Activated CD4-positive, CD25-positive, alpha-beta regulatory T cell treated with anti-CD3 and anti-CD28 coated beads, Interleukin-2, amount 50 U/mL, for 16 hours (primary cell): ENCODE measurements around the gene RANBP17.
"Not testable (repeated sequence)": the region's sequence is repeated elsewhere in the genome, so short reads cannot be mapped to it uniquely, and the experiment has no call there.

Source experiments
- DNase-seq: peaks from one replicate; pipeline ENCODE4 v3.0.0-alpha.2; 2020; ENCODE audit warnings: low read depth, low spot score

The RANBP17 gene

DNA sequence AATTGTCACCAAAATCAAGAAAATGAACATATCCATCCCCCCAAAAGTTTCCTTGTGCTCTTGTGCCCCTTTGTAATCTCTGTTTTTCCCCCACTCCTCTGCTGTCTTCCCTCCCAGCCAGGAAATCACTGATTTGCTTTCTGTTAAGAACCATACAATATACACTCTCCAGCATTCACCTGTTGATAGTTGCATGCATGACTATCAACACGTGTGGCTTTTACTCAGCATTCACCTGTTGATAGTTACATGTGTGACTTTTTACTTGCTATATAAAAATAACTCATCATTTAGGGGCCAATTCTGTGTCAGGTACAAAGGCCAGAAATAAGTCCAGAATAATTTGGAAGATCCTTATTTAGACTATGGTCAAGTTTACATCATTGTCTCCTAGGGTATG lies 6.0 kb downstream of the RANBP17 start:
- DNase-seq, result no peak

DNA sequence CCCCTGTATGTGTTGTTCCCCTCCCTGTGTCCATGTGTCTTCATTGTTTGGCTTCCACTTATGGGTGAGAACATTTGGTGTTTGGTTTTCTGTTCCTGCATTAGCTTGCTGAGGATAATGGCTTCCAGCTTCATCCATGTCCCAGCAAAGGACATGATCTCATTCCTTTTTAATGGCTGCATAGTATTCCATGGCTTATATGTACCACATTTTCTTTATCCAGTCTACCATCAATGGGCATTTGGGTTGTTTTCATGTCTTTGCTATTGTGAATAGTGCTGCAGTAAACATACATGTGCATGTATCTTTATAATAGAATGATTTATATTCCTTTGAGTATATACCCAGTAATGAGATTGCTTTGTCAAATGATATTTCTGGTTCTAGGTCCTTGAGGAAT lies 8.6 kb downstream of the RANBP17 start:
- not testable (repeated sequence) for DNase-seq

DNA sequence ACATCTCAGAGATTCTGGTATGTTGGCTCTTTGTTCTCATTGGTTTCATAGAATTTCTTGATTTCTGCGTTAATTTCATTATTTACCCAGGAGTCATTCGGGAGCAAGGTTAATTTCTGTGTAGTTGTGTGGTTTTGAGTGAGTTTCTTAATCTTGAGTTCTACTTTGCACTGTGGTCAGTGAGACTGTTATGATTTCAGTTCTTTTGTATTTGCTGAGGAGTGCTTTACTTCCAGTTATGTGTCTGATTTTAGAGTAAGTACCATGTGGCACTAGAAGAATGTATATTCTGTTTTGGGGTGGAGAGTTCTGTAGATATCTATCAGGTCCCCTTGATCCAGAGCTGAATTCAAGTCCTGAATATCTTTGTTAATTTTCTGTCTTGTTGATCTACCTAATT lies 12.2 kb downstream of the RANBP17 start:
- DNase-seq, result no peak

DNA sequence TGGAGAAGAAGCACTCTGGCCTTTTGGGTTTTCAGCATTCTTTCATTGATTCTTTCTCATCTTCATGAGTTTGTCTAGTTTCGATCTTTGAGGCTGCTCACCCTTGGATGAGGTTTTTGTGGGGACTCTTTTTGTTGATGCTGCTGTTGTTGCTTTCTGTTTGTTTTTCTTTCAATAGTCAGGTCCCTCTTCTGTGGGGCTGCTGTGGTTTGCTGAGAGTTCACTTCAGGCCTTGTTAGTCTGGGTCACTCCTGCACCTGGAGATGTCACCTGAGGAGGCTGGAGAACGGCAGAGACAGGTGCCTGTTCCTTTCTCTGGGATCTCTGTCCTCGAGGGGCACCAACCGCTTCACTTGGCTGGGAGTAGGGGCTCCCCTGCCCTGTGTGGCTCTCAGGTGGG lies 14.0 kb downstream of the RANBP17 start:
- DNase-seq, result no peak

DNA sequence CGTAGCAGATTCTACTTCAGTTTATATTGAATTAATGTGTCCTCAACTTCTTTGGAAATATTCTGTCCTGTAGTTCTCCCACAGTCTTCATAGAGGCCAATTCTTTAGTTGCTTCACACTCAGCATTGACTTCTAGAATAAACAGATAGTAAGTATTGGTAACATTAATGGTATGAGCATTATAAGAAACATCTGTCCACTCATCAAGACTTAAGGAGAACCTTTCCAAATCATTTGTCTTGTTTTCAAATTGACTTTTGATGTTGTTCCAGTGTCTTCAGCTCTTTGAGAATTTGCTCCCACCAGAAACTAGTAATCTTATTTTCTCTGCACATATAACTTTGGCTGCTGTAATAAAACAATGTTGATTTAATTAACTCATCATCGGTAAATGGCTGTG lies 18.3 kb downstream of the RANBP17 start:
- no peak for DNase-seq

DNA sequence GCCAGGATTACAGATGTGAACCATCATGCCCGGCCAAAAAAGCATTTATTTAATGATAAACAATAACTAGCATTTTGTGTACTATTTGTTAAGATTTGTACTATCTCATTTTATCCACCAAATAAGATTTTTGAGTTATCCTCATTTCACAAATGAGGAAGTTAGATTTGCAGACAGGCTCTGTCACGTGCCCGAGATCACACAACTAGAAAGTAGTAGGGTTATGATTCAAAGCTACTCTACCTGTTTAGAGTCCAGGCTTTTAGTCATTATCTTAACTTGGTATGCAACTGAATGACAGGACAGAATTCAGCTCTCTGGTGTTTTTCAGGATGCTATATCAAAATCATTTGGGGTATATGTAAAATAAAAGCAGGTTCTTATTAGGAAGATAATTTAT lies 20.5 kb downstream of the RANBP17 start:
- no peak for DNase-seq

DNA sequence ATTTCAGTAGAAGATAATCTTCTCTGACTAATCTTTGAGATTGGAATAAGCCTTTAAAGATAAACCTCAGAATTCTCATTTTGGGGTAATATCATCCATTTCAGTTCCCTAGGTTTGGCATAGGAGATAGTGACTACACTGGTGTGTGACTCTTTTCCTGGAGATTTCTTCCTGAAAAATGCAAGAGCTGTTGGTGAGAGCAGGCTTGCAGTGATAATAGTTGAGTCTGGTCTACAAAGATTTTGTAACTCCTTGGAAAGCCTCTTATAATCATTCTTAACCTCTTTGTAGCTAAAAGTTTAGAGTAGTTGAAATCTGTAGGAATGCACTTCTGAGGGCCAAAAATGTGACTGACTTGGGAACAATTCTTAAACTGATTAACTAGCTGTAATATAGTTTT lies 23.4 kb downstream of the RANBP17 start:
- DNase-seq, result no peak

DNA sequence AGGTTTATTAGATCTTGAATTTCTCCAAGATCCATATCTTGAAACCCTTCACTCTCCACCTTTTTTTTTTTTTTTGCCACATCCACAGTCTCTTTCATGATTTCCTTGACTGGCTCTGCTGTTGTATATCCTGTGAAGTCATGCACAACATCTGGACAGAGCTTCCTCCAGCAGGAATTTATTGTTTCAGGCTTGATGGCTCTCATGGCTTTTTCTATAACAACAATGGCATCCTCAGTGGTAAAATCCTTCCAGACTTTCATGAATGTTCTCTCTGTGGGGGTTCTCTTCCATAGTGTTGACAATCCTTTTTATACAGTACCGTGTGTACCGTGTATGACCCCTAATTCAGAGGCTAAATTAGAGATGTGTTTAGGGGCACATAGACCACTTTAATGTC lies 24.0 kb downstream of the RANBP17 start:
- no peak for DNase-seq

DNA sequence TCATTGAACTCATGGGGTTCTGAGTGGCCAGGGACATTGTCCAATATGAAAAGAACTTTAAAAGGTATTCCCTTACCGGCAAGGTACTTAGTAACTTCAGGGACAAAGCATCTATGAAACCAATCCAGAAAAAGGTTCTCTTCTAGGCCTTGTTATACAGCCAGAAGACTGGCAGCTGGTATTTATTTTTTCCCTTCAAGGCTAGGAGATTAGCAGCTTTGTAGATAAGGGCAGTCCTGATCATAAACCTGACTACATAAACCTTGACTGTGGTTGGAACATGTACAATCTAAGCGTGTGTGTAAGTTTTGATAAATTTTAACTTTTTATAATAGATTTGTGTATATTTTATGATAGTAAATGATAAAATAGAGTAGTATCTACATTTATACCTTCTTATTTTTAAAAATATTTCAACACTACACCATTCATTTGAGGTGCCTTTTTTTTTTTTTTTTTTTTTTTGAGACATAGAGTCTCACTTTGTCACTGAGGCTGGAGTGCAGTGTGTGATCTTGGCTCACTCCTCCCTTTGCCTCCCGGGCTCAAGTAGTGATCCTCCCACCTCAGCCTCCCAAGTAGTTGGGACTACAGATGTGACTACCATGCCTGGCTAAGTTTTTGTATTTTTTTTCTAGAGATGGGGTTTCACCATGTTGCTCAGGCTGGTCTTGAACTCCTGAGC lies 24.5 kb downstream of the RANBP17 start:
- no peak for DNase-seq

DNA sequence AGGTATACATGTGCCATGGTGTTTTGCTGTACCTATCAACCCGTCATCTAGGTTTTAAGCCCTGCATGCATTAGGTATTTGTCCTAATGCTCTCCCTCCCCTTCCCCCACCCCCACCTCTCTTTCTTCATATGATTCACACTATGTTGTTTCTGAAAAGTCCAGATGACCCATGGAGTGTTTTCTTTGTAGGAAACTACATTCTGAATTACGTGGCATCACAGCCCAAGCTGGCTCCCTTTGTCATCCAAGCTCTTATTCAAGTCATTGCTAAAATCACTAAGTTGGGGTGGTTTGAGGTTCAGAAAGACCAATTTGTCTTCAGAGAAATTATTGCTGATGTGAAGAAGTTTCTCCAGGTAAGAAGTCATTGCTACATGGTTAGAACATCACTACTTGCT lies 30.4 kb downstream of the RANBP17 start:
- DNase-seq, result no peak

DNA sequence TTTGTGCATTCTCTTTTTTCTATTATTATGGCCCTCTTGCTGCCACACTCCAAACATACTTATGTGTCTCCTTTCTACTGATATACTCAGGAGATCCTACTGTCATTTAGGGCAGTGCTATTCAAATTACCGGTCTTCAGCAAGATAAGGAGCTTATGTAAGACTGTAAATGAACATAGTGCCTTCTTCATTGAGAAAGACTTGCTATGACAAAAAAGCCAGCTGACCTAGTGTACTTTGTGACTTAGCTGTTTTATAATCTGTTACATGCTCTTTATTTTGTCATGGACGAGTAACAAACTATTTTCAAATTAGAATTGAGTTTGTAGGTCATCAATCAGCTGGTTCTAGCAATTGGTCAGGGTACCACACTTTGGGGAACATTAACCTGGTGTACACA lies 32.8 kb downstream of the RANBP17 start:
- DNase-seq, result no peak

DNA sequence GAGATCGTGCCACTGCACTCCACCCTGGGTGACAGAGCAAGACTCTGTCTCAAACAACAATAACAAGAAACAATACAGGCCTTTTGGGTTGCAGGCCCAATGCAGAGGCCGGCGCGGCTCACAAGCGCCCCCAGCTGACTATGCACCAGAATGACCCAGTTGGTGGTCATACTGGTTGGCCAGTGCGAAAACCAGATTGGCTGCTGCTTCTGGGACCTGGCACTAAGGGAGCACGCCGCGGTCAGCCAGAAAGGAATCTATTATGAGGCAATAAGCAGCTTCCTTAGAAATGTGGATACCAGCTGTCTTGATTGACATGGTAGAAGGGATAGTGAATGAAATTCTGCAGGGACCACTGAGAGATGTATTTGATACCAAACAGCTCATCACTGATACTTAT lies 35.0 kb downstream of the RANBP17 start:
- no peak for DNase-seq

DNA sequence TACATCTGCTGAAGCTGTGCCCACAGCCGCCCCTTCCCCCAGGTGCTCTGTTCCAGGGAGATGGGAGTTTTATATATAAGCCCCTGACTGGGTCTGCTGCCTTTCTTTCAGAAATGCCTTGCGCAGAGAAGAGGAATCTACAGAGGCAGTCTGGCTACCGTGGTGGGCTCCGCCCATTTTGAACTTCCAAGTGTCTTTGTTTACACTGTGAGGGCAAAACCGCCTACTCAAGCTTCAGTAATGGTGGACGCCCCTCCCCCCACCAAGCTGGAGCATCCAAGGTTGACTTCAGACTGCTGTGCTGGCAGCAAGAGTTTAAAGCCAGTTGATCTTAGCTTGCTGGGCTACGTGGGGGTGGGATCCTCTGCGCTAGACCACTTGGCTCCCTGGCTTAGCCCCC lies 41.3 kb downstream of the RANBP17 start:
- no peak for DNase-seq

DNA sequence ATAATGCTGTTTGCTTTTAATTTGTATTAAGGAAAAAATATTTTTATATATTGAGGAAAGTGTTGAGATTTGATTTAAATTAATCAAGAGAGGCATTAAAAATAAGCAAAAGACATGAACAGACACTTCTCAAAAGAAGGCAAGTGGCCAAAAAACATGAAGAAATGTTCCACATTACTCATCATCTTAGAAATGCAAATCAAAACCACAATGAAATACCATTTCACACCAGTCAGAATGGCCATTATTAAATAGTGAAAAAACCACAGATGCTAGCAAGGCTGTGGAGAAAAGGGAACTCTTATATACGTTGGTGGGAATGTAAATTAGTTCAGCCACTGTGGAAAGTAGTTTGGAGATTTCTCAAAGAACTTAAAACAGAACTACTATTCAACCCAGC lies 45.9 kb downstream of the RANBP17 start:
- no peak for DNase-seq

DNA sequence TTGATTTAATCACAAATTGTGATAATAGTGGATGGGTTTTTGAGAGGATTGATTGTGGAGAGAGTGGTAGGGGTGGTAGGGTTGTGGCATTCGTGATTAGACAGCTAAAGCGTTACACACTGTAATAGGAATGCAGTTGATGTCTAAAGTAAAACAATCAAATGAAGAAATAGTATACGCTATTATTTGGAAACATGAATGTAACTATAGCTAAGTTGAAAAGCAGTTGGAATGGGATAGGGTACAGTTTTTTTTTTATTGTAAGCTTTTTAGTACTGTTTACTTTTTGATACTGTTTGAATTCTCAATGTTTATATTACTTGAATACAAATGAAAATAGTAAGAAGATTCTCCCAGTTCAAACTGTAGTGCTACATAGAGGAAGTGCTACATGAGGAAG lies 51.8 kb downstream of the RANBP17 start:
- no peak for DNase-seq

DNA sequence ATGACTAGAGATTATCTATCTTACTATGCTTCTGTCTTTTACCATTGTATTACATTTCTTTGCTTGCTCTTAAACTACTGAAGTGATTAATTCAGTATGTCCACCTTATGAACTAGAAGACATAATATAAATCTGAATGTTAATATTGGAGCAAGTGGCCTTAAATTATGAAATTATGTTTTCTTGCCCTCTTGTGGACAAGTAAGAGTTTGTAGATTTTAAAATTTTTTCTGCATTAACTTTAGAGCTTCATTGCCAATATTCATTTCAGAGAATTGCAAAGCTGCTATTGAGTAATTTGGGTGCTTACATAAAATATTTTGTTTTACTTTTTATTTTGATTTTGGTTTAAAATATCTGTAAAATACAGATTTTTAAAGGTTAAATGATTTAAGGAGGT lies 55.3 kb downstream of the RANBP17 start:
- DNase-seq, result no peak

DNA sequence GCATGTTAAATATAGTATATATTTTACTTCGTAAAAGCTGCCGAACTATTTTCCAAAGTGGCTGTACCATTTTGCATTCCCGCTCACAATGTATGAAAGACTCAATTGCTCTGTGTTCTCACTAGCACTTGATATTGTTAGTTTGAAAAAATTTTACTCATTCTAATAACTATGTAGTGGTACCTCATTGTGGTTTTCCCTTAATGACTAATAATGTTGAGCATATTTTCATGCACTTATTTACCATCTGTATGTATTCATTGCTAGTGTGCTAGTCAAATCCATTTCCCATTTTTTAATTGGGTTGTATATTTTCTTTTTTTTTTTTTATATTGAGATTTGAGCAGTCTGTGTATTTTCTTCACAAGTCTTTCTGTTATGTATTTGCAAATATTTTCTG lies 58.4 kb downstream of the RANBP17 start:
- no peak for DNase-seq

DNA sequence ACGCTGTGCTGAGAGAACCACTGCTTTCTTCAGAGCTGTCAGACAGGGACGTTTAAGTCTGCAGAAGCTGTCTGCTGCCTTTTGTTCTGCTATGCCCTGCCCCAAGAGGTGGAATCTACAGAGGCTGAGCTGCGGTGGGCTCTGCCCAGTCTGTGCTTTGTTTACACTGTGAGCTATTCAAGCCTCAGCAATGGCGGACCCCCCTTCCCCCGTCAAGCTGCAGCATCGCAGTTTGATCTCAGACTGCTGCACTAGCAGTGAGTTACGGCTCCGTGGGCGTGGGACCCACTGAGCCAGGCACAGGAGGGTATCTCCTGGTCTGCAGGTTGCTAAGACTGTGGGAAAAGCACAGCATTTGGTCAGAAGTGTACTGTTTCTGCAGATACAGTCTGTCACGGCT lies 60.5 kb downstream of the RANBP17 start:
- not testable (repeated sequence) for DNase-seq

DNA sequence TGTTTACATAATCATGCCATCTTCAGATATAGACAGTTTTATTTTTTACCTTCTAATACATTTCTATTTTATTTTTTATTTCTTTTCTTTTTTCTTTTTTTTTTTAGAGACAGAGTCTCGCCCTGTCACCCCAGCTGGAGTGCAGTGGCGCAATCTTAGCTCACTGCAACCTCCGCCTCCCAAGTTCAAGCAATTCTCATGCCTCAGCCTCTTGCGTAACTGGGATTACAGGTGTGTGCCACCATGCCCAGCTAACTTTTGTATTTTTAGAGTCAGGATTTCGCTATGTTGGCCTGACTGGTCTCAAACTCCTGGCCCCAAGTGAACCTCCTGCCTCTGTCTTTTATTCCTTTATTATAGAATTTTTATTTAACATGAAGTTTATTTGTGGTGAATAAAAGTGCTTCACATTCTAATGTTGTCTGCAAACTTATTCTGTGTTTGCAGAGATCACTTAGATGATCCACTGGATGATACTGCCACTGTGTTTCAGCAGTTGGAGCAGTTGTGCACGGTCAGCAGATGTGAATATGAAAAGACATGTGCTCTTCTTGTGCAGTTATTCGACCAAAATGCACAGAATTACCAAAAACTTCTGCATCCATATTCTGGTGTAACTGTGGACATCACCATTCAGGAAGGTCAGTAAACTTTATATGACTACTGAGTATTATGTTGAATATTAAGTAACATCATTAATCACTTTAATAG lies 62.2 kb downstream of the RANBP17 start:
- no peak for DNase-seq

DNA sequence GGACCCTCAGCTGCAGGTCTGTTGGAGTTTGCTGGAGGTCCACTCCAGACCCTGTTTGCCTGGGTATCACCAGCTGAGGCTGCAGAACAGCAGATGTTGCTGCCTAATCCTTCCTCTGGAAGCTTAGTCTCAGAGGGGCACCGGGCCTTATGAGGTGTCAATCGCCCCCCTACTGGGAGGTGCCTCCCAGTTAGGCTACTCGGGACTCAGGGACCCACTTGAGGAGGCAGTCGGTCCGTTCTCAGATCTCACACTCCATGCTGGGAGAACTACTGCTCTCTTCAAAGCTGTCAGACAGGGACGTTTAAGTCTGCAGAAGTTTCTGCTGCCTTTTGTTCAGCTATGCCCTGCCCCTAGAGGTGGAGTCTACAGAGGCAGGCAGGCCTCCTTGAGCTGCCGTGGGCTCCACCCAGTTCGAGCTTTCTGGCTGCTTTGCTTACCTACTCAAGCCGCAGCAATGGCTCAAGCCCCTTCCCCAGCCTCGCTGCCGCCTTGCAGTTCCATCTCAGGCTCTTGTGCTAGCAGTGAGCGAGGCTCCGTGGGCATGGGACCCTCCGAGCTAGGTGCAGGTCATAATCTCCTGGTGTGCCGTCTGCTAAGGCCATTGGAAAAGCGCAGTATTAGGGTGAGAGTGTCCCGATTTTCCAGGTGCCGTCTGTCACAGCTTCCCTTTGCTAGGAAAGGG lies 73.9 kb downstream of the RANBP17 start:
- DNase-seq, result not testable (repeated sequence)

DNA sequence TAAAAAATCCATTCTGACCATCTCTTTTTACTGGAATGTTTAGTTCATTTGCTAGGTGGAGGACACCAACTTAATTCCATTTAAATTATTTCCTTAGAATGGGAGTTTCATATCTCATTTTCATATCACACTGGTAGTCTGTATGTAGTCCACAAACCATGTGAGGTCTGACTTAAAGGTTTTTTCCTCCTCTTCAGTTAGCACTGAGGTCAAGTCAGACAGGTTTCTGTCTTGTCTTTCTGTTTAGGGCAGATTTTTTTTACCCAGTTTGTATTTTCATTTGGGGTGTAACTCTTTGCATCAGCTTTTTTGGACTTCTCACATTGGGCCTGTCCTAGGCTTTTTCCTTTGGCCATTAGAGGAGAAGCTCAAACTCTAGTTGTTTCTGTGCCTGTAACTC lies 75.3 kb downstream of the RANBP17 start:
- DNase-seq, result no peak

DNA sequence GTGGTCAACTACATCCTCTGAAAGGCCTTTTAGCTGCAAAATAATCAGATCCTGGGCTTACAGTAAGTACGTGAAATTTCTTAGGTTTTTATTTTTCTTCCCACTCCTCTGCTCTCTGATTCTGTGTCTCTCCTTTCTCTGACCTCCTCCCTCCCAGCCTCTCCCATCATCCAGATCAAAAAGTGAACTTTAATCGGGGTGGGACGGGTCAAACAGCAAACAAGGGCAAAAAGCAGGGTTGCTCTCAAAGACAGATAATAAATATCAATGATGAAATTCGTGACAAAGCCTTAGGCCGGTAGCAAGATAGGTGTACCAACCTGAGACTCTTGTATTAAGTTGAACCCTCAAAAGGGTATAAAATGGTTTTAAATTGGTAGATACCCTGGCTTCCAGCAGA lies 76.1 kb downstream of the RANBP17 start:
- DNase-seq, result no peak

DNA sequence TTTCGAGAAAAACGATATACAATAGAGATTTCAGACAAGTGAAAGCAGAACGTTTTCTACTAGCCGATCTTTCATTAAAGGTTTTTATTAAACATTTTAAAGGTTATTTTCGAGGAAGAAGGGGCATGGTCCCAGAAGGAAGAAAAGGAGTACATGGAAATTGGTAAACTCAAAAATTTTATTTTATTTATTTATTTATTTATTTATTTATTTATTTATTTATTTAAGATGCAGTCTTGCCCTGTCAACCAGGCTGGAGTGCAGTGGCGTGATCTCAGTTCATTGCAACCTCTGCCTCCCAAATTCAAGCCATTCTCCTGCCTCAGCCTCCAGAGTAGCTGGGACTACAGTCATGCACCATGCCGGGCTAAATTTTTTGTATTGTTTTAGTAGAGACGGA lies 77.4 kb downstream of the RANBP17 start:
- no peak for DNase-seq
